ENCODE data around the gene ZNF460. TPM values are rescaled to one million over a fixed set of nuclear protein-coding genes. Genes with fewer than 3 reads are reported as not detected.

Gene ZNF460
- polyA plus RNA-seq, 4 donors: 2.6 to 3.5 (median 3.0) TPM

DNA sequence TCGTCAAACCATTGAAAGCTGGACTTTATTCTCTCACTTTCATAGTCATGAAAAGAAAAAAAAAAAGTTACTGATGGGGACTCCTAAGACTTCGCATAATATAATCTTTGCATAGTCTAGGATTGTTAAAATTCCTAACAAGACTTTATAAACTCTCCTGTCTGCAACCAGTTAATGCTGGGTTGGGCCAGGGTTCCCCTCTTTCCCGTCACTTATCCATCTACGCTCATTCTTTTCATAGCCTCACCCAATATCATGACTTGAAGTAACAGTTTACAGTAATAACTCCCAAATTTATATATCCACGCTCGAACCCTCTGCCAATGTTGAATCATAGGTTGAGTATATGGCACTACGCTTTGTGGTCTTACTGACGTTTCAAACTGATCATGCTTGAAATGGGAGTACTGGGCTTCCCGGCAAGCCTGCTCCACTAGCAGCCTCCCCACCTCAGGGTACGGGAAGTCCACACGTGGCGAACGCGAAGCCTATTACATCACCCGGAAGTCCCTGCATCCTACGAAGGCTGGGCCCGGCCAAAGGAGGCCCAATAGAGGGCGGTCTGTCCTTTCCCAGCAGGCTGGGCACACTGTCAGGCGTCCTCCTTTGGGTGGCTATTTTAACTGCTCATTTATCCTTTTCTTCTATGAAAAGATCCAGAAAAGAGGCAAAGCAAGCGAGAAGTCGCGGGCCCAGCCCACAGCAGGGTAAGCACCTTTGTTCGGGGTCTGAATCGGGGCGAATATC, 694 bp upstream of the ZNF460 start:
- DNase-seq (ENCODE audit: low read depth in 4 of 4, low spot score in 3 of 4): peak; percentile 85 to 93 (median 90)

DNA sequence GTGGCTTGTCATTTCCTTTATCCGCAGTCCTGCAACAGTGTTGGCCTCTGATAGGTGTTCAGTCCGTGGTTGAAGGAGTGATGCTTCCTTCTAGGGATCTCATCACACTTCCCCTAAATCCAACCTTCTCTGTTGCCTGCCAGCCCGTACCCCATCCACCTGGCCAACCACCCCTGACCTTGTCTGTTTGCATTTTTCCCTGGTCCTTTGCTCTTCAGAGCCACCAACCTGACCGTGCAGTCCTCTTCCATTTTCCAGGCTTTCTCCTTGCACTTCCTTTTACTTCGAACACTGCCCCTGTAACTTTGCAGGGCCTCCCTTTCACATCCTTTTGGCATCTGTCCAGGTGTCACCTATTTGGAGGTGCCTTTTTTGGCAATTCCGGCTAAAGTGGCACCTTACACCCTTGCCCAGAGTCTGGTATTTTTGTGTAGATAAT, 696 bp downstream of the ZNF460 start:
- DNase-seq (ENCODE audit: low read depth in 4 of 4, low spot score in 3 of 4): peak in 1 of 4 donors; percentile 16

DNA sequence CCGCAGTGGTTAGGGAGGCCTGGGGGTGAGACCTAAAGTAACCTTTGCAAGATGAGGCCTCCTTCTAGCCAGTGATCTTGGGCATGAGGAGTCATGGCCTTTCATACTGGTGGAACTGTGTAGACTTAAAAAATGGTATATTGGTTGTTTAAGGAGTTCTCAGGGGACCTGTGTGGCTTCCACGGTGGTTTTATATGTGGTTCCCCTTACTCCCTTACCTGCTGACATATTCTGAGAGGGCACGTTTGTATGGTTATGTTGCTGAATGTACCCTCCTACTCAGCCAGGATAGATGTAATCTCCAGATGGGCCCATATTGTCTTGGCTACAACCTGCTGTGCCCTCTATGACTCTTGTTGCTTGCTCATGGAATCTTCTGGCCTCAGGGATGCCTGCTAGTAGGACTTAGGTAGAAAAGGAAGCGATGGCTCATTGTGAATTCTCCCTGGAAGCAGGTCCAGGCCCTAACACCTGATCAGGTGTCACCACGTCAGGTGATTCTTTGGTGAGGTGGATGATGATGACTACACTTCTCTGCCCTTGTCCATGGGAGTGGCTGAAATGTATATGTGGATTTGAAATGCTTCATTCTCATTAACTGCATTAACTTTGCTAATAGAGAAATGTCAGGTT, 1.8 kb downstream of the ZNF460 start:
- DNase-seq (ENCODE audit: low read depth in 4 of 4, low spot score in 3 of 4): no peak

DNA sequence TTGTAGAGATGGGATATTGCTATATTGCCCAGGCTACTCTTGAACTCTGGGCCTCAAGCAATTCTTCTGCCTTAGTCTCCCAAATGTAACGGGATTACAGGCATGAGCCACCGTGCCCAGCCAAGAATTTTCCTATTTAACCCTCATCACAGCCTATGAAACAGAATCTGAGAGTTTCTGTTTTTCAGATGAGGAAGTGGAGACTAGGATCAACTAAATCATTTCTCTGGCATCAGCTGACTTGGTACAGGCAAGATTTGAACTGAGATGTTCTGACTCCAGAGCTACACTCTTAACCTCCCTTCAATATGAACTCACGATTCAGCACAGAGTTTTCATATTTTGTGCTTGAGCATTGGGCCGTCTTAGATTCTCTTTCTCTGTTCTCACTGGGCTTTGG, 8.1 kb downstream of the ZNF460 start:
- DNase-seq (ENCODE audit: low read depth in 4 of 4, low spot score in 3 of 4): no peak

DNA sequence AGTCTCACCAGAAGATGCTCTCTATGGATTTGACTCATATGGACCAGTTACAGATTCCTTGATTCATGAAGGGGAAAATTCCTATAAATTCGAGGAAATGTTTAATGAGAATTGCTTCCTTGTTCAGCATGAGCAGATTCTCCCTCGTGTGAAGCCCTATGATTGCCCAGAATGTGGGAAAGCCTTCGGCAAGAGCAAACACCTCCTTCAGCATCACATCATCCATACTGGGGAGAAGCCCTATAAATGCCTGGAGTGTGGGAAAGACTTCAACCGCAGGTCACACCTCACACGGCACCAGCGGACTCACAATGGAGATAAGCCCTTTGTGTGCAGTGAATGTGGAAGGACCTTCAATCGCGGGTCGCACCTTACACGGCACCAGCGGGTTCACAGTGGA, 10.7 kb downstream of the ZNF460 start:
- no peak for DNase-seq (ENCODE audit: low read depth in 4 of 4, low spot score in 3 of 4)

DNA sequence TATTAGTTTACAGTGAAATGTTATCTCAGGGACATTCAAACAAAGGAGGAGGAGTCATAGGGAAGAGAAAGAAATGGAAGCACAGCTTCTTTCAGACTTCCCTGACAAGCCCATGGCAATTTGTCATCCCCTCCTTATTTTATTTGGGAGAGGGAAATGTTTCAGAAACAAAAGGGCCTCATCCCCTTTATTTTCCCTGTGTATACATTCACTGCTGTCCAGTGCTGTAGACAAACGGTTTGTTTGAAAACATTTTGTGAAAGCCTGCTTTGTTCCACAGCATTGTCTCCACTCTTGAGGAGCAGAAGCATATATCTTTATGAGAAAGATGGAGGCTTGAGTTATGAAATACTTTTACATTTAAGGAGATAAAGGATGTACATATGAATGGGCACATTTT, 12.3 kb downstream of the ZNF460 start:
- no peak for DNase-seq (ENCODE audit: low read depth in 4 of 4, low spot score in 3 of 4)

DNA sequence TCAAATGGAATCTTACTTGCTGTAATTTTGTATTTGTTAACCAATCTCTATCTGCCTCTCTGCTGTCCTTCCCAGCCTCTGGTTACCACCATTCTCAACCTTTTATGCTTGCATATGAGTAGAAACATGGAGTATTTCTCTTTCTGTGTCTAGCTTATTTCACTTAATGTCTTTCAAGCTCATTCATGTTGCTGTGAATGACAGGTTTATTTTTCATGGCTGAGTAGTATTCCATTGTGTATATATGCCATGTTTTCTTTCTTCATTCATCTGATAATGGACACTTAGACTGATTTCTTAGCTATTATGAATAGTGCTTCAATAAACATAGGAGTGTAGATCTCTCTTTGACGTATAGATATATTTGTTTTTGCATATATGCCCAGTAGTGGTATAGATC, 13.4 kb downstream of the ZNF460 start:
- no peak for DNase-seq (ENCODE audit: low read depth in 4 of 4, low spot score in 3 of 4)

DNA sequence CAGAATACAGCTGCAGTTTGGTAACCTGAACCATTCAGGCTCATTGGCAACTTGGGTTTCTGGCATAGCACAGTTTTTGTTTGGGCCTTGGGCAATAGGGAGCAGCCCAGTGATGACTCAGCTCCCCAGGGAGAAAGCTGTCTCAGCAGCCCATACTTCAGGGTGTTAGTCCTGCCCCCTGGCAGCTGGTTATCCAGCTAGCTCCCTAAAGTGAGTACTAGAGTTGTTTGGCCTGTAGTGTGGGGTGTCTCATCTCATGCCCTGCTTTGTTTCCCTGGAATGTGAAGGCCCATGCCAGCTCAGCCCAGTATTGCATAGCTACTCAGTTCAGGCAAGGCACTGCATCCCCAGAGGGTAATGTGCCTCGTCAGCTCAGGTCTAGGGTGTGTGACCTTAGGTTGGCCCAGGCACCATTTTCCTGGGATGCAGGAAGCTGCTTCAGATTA, 21.8 kb downstream of the ZNF460 start:
- no peak for DNase-seq (ENCODE audit: low read depth in 4 of 4, low spot score in 3 of 4)

DNA sequence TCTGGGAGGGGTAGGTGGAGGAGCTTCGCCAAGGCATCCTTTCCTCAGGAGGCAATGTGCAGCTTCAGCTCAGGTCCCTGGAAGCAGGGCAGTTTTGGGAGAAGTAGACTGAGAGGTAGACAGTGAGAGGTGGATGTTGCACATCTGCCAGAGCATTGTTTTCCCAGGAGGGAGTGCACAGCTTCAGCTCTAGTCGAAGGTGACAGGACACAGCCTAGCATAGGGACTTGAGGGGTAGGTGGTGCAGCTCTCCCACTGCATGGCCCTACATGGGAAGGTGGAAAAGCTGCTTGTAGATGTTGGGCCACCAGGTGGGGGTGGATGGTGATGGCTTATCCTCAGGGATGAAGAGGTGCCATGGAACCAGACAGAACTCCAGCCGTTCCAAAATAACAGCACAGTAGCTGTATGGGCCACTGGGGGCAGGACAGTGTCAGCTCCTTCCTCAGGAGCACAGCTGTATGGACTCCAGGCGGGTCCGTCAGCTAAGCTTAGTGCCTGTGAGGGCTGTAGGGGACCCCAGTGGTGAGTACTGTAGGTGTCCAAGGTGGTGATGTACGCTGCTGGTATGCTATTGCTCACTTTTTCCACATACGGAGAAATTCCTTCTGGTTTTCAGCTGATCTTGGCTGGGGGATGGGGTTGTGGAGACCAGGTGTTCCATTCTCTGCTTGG, 22.6 kb downstream of the ZNF460 start:
- no peak for DNase-seq (ENCODE audit: low read depth in 4 of 4, low spot score in 3 of 4)

DNA sequence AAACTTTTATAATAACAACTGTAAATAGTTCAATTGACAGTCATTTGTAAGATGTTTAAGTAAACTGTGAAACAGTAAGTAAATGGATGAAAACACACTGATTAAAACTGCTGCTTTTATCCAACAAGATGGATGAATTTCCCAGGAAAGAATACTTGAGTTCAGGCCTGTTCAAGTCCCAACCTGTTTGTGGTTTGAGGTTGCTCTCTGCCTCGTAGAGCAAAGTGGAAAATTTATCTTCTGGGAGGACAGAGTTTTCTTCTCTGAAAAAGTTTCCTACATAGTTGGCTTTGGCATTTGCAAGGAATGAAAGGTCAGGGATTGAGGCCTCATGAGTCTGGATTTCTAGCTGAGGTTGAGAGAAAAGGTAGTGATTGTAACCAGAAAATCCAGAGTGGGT, 24.8 kb downstream of the ZNF460 start:
- no peak for DNase-seq (ENCODE audit: low read depth in 4 of 4, low spot score in 3 of 4)

DNA sequence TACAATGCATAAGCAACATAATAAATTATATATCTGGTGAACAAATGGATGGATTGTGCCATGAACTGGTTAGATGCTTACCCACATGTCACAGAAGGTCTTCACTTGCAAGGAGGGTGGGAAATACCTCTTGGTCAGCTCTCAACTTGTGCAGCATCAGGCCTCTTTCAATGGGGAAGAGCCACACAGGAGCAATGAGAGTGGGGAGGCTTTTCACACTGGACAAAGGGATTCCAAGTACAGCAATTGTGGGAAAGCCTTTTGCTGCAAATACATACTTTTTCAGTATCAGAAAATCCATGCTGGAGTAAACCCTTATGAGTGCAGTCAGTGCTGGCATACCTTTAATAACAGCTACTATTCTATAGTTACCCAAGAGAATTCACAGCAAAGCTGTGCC, 28.2 kb downstream of the ZNF460 start:
- no peak for DNase-seq (ENCODE audit: low read depth in 4 of 4, low spot score in 3 of 4)

DNA sequence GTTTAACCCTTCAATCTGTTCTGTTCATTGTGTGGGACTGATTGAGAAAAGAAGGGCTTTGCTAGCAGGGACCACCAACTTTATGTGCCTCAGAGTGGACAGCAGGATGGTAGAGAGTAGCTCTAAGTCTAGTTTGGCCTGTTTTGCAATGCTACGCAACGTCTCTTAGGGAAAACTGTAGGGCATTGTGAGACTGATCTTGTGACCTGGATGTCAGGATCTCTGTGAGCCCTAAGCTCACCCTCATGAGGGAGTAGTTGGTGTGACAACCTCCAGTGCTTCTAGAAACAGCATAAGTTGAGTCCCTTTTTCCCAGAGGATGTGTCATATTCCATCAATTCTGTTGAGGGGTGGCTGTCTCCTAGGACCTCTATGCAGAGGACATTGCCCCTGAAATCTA, 30.5 kb downstream of the ZNF460 start:
- no peak for DNase-seq (ENCODE audit: low read depth in 4 of 4, low spot score in 3 of 4)

DNA sequence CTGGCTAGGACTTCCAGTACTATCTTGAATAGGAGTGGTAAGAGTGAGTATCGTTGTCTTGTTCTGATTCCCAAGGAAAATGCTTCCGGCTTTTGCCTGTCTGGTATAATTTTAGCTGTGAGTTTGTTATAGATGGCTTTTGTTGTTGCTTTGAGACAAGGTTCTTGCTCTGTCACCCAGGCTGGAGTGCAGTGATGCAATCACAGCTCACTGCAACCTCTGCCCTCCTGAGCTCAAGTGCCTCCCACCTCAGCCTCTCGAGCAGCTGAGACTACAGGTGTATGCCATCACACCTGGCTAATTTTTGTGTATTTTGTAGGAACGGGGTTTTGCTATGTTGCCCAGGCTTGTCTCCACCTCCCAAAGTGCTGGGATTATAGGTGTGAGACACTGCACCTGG, 33.9 kb downstream of the ZNF460 start:
- DNase-seq (ENCODE audit: low read depth in 4 of 4, low spot score in 3 of 4): no peak

DNA sequence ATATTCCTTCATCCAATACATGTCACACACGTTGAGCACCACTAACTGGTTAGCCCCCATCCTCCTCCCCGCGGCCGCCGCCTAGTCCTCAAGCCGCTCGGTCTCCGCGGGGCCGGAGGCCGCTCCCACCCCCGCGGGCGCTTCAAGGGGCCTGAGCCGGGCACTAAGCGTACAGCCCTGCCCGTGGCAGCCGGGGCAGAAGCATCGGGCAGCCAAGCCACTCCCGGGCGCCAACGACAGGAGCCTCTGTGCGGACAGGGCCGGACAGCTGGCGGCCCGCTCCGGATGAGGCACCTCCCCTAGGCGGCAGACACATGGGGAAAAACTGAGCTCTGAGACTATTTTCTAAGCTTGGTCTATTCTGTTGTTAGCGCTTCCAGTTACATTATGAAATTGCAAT, 37.2 kb downstream of the ZNF460 start:
- DNase-seq (ENCODE audit: low read depth in 4 of 4, low spot score in 3 of 4): no peak

DNA sequence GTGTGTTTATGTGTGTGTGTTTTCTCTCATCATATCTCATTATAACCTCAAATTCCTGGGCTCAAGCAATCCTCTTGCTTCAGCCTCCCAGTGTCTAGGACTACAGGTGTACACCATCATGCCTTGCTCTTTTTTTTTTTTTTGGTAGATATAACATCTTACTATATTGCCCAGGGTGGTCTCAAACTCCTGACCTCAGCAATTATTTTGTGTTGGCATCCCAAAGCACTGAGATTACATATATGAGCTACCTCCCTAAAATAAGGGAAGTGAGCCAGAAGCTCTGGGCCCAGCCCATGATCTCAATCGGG, 39.5 kb downstream of the ZNF460 start:
- no peak for DNase-seq (ENCODE audit: low read depth in 4 of 4, low spot score in 3 of 4)

DNA sequence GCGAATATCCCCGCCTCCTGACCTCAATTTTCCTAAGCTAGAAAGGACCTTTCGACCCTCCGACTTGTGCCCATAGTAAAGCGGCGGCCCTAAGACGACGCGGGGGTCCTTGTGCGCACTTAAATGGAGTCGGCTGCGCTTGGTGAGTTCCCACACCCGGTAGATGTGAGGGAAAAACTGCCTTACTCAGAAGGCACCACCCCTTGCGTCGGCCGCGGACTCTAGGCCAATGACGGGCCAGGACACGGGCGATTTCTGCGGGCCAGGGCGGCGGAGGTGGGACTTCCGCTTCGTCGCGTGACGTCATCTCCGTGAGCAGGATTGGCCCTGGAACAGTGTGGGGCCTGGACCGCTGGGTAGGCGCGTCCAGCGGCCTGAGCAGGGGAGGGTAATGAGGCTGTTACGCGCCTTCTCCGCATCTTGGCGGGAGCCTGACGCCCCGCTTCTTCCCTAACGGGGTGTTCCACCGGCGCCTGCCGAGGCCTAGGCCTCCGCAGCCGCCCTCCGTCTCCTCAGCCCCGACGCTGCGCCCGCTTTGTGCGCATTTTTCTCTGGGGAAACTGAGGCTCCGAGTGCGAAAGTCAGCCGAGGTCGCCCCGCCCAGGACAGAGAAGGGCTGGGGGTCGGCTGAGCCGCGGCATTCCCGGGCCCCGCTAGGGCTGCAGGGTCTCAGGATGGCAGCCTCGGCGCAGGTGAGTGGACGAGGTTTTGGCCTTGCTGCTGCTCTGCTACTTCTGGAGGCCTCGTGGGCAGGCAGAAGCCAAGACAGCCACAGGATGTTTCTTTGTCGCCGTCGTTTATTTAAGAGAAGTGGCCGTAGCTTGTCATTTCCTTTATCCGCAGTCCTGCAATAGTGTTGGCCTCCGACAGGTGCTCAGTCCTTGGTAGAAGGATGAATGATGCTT, 40.1 kb downstream of the ZNF460 start, which contains the start of gene ZNF543:
TSS of gene ZNF543 (plus strand) at position 293 of the 905 bp plus-strand sequence. CDS start at position 675, 382 bp downstream.
- DNase-seq (ENCODE audit: low read depth in 4 of 4, low spot score in 3 of 4): peak; percentile 89 to 93 (median 92)

DNA sequence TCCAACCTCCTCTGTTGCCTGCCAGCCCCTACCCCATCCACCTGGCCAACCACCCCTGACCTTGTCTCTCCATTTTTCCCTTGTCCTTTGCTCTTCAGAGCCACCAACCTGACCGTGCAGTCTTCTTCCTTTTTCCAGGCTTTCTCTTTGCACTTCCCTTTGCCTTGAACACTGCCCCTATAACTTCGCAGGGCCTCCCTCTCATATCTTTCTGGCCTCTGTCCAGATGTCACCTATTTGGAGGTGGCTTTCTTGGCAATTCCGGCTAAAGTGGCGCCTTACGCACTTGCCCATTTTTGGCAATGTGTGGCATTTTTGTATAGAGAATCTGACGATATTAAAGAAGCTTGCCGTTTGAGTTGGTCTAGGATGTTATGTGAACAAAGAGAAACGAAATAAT, 40.8 kb downstream of the ZNF460 start:
- DNase-seq (ENCODE audit: low read depth in 4 of 4, low spot score in 3 of 4): no peak

DNA sequence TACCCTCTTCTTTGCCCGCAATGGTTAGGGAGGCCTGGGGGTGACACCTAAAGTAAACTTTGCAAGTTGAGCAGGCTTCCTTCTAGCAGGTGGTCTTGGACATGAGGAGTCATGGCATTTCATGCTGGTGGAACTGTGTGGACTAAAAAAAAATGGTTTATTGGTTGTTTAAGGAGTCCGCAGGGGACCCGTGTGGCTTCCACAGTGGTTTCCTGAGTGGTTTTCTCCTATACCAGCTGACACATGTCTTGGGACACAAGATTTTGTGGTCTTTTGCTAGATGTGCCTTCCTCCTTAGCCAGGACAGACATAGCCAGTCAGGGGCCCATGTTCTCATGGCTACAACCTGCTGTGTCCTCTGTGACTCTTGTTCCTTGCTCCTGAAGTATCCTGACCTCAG, 41.5 kb downstream of the ZNF460 start:
- DNase-seq (ENCODE audit: low read depth in 4 of 4, low spot score in 3 of 4): no peak

DNA sequence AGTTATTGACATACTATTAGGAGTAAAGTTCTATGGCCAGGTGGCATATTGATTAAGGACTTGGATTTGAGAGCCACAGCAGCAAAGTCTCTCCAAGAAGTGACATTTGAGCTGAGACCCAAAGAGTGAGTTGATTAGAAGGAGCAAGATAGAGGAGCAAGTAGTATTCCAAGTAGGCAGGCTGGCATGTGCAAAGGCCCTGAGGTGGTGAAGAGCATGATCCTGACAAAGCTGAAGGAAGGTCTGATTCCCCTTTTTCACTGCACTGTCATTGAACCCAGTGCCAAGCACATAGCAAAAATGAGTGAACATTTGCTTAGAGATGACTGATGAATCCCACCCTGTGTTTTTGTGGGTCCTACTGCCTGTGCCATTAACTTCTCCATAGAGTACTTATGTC, 44.7 kb downstream of the ZNF460 start:
- no peak for DNase-seq (ENCODE audit: low read depth in 4 of 4, low spot score in 3 of 4)

DNA sequence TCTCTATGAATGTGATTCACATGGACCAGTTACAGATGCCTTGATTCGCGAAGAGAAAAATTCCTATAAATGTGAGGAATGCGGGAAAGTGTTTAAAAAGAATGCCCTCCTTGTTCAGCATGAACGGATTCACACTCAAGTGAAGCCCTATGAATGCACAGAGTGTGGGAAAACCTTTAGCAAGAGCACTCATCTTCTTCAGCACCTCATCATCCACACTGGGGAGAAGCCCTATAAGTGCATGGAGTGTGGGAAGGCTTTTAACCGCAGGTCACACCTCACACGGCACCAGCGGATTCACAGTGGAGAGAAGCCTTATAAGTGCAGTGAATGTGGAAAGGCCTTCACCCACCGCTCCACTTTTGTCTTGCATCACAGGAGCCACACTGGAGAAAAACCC, 47.7 kb downstream of the ZNF460 start:
- no peak for DNase-seq (ENCODE audit: low read depth in 4 of 4, low spot score in 3 of 4)

DNA sequence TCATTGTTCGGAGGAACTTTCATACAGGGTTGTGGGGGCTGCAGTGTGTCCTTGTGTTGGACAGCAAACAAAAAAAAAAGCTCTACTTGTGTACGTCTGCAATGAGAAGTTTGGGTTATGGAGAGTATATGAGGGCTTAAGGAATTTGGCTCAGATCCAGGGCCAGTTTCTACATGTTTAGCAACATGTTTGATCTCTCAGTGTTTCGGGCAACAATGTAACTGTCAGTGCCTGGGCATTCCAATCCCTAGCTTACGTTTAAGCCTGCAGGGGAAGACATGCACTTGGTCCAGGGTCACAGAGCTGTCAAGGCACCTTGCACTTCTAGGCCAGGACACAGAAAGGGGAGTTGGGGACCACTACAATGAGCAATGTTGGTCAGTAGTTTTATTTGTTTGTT, 53.9 kb downstream of the ZNF460 start:
- no peak for DNase-seq (ENCODE audit: low read depth in 4 of 4, low spot score in 3 of 4)

Measured in left renal pelvis (tissue), 4 donors.